SK-N-SH (cell line): Measurements from ENCODE around the gene CPA4.

Experiments
- CHD2 ChIP-seq: fragments of 150-350 bp; IDR thresholded peaks from 2 replicates; pipeline ENCODE4 v1.6.1; 2018; ENCODE audit warnings: low read length; ENCODE audit not compliant: partially characterized antibody
- CTCF ChIP-seq: fragments of 200-600 bp; sonication (generic); IDR thresholded peaks from 2 replicates; pipeline ENCODE4 v1.6.1; 2017; ENCODE audit warnings: antibody characterized with exemption, mild to moderate bottlenecking, moderate library complexity
- FOSL2 ChIP-seq: IDR thresholded peaks from 2 replicates; pipeline ENCODE4 v1.4.0; 2012; ENCODE audit warnings: low read depth, mild to moderate bottlenecking, moderate library complexity, borderline replicate concordance
- FOXJ3 ChIP-seq: sonication (generic); formaldehyde crosslinking; IDR thresholded peaks from 2 replicates; pipeline ENCODE4 v1.5.1; 2020; ENCODE audit warnings: mild to moderate bottlenecking, missing genetic modification reagents
- FOXM1 ChIP-seq: IDR thresholded peaks from 2 replicates; pipeline ENCODE4 v1.4.0; 2012; ENCODE audit warnings: low read depth, mild to moderate bottlenecking
- POLR2AphosphoS5 ChIP-seq: IDR thresholded peaks from 2 replicates; pipeline ENCODE4 v1.6.1; 2012; ENCODE audit warnings: low read depth, low read length
- REST ChIP-seq: IDR thresholded peaks from 2 replicates; pipeline ENCODE4 v1.6.1; 2012; ENCODE audit warnings: mild to moderate bottlenecking, low read depth, low read length, moderate library complexity
- USF2 ChIP-seq: fragments of 150-350 bp; IDR thresholded peaks from 2 replicates; pipeline ENCODE4 v1.6.1; 2017; ENCODE audit warnings: antibody characterized with exemption, low read length, low read depth, borderline replicate concordance
- ZBTB33 ChIP-seq: IDR thresholded peaks from 2 replicates; pipeline ENCODE4 v1.4.0; 2012; ENCODE audit warnings: low read depth, borderline replicate concordance

GRCh38 chr7:130369831-130370550, 77.0 kb downstream of the CPA4 start:
- TF ChIP-seq POLR2AphosphoS5 (no peak), CTCF (no peak), ZBTB33 (no peak), FOXJ3 (CRISPR knock-in tag) (no peak), USF2 (no peak), CHD2 (no peak), REST (no peak), FOSL2 (no peak), FOXM1 (no peak)
